ENCODE results near the gene ACAN.

Gene ACAN

DNA sequence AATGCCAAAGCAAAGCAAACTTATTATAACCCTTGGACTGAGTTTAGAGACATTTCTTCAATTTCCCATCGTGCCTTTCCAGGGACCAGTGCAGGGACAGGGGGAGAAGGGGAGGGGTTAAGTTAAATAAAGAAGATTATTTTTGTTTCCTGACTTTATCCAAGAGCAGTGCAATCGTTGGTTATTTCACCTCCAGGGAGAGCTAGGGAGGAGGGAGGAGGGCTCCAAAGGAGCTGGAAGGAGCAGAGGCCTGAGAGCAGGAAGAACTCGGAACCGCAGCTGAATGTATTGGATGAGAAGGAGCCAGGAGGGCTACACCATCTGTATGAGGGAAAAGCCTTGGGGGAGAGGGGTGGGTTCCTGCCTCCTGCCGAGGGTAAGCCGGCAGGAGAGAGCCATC is 71.4 kb downstream of the ACAN start:
- DNase-seq (ENCODE audit: extremely low read depth in 1 of 2, low read depth in 1 of 2), result no peak

- DNase-seq (ENCODE audit: extremely low read depth in 1 of 2, low read depth in 1 of 2), result no peak
Observed at GRCh38 chr15:88876573-88876972, 73.3 kb downstream of the ACAN start.

- DNase-seq (ENCODE audit: extremely low read depth in 1 of 2, low read depth in 1 of 2), result no peak
Observed at GRCh38 chr15:88877415-88877814, 74.2 kb downstream of the ACAN start.

- no peak for DNase-seq (ENCODE audit: extremely low read depth in 1 of 2, low read depth in 1 of 2)
Observed at GRCh38 chr15:88877906-88878305, 74.7 kb downstream of the ACAN start.

DNA sequence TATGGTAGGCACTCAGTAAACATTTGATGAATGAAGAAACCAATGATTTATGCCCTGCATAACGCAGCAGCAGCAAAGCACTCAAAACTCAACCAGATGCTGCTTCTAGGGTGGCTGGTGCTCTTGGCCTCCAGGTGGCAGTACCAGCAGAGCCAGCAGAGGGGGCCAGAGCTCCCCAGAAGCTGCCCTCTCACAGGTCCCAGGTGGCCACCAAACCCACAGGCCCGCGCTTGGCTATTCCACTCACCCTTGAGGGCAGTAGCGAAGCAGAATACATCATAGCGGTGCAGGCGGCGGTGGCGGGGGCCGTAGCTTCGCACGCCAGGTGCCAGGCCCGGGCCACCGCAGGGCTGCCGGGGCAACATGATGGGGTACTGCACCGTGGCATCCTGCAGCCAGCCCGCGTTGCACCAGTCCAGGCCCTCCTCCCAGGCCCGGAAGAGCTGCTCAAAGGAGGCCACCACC is 75.5 kb downstream of the ACAN start:
- no peak for DNase-seq (ENCODE audit: extremely low read depth in 1 of 2, low read depth in 1 of 2)

DNA sequence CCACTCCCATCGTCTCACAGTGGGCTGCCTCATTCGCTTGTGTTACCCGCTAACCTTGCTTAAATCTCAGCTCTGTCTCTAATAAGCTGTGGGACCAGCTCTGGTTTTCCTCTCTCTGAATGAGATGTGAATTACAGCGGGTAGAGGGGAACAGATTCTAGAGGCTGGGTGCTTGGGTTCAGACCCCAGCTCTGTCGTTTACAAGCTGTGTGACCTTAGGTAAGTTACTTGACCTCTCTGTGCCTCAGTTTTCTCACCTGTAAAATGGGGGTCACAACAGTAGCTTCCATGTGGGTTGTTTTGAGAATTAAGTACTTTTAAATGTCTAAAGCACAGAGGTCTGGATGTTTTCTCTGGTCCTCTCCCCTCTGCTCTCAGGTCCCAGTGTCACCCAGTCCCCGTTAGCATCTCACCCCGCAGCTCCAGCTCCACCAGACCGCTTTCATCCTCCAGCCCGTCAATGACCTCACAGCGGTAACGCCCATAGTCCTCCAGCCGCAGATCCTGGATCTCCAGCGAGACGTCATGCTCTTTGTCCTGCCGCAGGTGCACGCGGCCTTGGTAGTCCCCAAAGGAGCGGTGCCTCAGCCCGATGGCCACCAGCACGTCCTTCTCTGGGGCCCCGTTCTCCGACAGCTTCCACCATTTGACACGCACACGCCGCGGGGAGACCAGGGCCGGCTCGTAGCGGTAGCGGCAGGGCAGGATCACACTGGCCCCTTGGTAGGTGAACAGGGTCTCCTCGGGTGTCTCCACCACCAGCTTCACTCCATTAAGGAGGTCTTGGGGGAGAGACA is 77.9 kb downstream of the ACAN start:
- no peak for DNase-seq (ENCODE audit: extremely low read depth in 1 of 2, low read depth in 1 of 2)

- DNase-seq (ENCODE audit: extremely low read depth in 1 of 2, low read depth in 1 of 2), result no peak
Observed at GRCh38 chr15:88881775-88882174, 78.5 kb downstream of the ACAN start.

DNA sequence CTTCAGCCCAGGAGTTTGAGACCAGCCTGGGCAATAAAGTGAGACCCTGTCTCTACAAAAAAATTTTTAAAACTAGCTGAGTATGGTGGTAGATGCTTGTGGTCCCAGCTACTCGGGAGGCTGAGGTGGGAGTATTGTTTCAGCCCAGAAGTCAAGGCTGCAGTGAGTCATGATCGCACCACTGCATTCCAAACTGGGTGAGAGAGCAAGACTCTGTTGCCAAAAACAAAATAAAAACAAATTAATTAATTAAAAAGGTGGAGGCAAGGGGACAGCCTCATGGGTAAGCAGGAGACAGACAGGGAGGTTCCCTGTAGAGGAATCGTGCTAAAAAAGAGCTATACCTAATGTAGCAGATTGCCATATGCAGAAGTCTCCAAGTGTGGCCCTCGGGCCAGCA is 79.5 kb downstream of the ACAN start:
- DNase-seq (ENCODE audit: extremely low read depth in 1 of 2, low read depth in 1 of 2), result no peak

DNA sequence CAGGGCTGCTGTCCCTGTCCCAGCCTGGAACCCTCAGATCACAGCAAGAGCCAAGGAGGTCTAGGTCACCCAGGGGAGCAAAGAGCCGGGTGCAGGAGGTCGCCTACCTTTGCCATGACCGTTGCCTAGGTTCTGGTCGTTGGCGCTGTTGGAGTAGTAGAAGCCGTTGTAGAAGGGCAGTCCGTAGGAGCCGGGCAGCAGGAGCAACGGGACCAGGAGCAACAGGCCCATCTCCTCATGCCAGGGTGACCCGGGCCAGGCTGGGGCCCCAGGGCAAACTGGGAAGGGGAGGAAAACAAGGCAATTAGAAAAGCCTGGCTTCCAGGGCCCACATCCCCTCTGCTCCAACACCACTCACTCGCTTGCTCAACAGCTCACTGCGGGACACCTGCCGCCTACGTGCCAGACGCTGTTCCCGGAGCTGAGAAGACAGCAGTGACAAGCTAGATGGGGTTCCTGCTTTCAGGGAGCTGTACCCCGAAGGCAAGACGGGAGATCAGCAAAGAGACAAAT is 83.9 kb downstream of the ACAN start:
- DNase-seq (ENCODE audit: extremely low read depth in 1 of 2, low read depth in 1 of 2), result no peak

DNA sequence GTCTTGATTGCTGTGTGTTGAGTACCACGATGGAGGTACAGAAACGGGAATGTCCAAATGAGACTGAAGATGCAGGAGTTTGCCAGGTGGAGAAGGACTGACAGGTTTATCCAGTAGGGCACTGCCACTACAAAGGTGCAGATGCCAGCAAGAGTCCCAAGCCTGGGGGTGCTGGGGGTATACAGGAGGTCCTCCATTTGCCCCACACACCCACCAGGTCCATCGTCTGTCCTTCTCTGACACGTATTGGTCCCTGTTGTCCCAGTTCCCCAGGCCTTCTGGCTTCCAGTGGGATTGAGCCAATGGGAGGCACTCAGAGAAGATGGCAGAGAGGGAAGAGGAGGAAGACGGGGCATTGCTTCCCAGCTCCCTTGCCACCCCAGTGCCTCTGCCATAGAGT is 85.5 kb downstream of the ACAN start:
- no peak for DNase-seq (ENCODE audit: extremely low read depth in 1 of 2, low read depth in 1 of 2)

DNA sequence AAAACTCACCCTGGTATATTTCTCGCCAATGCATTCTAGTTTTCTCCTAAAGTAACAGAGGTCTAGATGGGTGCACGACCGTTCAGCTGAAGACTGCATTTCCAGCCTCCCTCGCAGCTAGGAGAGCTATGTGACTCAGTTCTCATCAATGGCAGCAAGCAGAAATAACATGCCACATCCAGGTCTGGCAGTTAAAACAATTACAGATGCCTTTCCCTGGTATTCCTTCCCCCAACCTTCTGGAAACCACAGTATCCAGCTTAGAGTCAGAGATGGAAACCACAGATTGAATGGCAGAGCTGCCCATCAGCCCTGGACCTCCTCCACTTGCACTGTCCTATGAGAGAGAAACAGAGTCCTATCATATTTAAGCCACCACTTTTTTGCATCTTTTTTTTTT is 87.3 kb downstream of the ACAN start:
- no peak for DNase-seq (ENCODE audit: extremely low read depth in 1 of 2, low read depth in 1 of 2)

DNA sequence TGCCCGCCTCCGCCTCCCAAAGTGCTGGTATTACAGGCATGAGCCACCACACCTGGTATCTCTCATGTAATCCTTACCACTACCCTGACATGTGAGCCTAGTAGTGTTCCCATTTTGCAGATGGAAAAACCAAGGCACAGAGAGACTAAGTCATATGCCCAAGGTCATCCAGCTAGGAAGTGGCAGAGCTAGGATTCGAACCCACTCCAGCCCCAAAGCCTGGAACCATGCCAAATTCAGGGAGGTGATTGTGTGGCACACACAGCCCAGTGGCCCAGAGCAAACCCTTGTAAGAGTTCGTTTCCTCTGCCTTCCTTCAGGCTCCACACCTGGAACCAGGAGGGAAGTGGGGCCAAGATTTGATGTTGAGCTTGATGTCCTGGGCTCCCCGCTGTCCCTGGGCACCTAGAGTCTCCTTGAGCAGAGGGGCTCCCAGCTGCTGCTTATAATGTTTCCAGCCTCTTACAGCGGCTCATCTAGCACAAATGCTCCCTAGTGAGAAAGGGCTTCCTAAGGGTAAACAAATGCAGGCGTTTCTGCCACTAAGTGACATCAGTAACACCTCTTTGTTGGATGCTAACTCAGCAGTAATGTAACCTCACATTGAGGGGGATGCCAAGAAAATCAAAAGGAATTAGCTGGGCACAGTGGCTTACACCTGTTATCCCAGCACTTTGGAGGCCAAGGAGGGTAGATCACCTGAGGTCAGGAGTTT is 88.5 kb downstream of the ACAN start:
- DNase-seq (ENCODE audit: extremely low read depth in 1 of 2, low read depth in 1 of 2), result no peak

DNA sequence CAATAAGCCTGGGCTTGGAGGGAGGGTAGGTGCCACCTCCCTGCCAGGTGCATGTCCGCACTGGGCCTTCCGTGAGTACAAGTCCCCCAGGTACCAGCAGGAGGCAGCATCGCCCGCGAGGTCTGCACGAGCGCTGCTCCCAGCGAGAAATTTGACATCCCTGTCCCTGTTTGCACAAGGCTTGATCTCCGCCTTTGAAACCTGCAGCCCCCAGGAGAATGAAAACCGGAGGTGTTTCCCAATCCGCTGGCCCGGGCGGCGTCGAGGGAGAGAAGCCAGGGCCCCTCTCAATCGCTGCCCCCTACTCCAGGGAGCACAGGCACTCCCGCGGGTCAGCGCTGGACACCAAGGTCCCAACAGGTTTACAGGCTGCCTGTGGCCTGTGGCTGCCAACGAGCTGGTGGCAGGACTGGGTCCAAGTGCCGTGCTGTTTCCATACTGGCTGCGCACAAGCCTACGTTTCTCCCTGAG is 91.1 kb downstream of the ACAN start:
- DNase-seq (ENCODE audit: extremely low read depth in 1 of 2, low read depth in 1 of 2), result peak; percentile 51 to 75

- DNase-seq (ENCODE audit: extremely low read depth in 1 of 2, low read depth in 1 of 2), result peak; percentile 45 to 61
Observed at GRCh38 chr15:88894819-88895767, 91.9 kb downstream of the ACAN start, which contains the start of gene HAPLN3. Gene HAPLN3 (minus strand): TSS chr15:88895544. CDS start chr15:88887298, 8,246 bp downstream.

- DNase-seq (ENCODE audit: extremely low read depth in 1 of 2, low read depth in 1 of 2), result no peak
Observed at GRCh38 chr15:88896333-88897033, 93.2 kb downstream of the ACAN start.

DNA sequence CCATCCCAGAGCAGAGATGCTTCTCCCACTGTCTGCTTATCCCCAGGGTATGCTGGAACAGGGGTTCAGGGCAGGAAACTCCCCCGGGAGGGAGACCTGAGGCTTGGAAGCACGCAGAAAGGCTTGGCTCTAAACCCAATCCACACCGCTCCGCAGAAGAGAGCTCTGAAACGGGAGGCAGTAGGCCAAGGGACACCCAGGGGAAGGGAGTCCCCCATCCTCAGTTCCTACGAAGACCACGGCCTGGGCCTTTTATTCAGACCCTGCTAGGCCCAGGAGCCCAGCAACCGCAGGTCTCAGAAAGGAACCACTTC is 93.9 kb downstream of the ACAN start:
- DNase-seq (ENCODE audit: extremely low read depth in 1 of 2, low read depth in 1 of 2), result no peak

DNA sequence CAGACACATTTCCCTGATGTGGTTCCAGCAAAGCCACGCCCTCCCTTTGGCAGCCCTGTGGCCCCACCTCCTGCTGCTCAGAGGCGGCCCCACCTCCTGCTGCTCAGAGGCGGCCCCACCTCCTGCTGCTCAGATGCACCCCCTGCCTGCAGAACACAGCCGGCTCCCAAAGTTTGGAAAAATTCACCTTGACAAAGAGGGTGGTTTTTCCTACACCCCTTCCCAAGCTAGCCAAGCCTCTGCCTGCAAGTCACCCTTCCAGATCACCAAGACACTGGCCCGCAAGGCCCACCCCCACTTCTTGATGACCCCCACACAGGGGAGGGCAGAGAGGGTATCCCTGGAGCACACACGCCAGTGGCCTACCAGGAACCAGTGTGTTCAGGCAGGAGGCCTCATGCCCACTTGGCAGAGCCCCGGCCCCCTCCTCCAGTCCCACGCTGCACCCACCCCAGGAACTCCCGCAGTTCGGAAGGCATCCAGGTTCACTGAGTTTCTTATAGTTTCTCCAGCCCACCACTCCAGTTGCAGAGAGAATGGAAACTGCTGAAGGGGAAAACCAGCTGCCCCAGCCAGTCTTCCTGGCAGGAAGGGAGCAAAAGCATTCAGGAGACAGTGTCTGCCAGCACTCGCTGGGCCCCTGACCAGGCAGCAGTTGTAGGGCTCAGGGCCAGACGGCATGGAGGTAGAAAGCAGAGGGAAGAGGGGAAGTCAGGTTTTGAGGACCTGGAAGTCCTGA is 94.4 kb downstream of the ACAN start:
- DNase-seq (ENCODE audit: extremely low read depth in 1 of 2, low read depth in 1 of 2), result peak; percentile 45 to 81

- no peak for DNase-seq (ENCODE audit: extremely low read depth in 1 of 2, low read depth in 1 of 2)
Observed at GRCh38 chr15:88898736-88899135, 95.5 kb downstream of the ACAN start.

- no peak for DNase-seq (ENCODE audit: extremely low read depth in 1 of 2, low read depth in 1 of 2)
Observed at GRCh38 chr15:88899251-88899650, 96.0 kb downstream of the ACAN start.

All from stimulated activated CD8-positive, alpha-beta memory T cell treated with anti-CD3 and anti-CD28 coated beads, Interleukin-7, amount 100 ng/mL, for 48 hours (primary cell).